ENCODE results near the gene MMP8. TPM values are rescaled to one million over a fixed set of nuclear protein-coding genes. Genes with fewer than 3 reads are reported as not detected.

MMP8 gene
- total RNA-seq, 1 experiment from 2014 or later, result not detected

DNA sequence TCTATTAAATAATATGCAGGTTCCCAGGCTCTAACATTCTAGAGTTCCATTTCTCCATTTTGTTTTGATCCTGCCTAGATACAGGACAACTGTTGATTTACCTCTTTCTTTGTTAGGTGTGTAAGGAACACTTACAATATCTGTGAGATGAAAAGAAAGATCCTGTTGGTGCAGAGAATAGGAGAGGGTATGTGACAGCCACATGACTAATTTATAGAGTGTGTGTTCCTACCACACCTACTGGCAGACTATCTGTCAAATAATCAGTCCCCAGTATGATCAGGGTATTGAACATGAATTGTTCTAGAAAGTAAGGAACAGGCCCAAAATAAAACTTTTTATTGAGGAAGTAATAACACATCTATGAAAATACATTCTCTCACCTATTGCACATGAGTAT lies 45.4 kb upstream of the MMP8 start:
- ATAC-seq, result no peak
- no peak overlapping the region for H3K4me2 ChIP-seq (ENCODE audit: low read length)

More for the DNA sequence above, 45.4 kb upstream of the MMP8 start:
- H3K9me3 ChIP-seq (ENCODE audit: control insufficient read depth in 1 of 2, insufficient read depth in 1 of 2, low read depth in 1 of 2, low read length in 2 of 2), result no peaks in the 10 kb centered on the region
- H4K20me1 ChIP-seq (ENCODE audit: insufficient read depth), result no peaks in the 10 kb centered on the region
- H3K79me2 ChIP-seq (ENCODE audit: insufficient read depth, low read length), result no peaks in the 10 kb centered on the region
- BruUV-seq (replicated peaks), result no TSS peak
- ChIA-PET CTCF (no interaction called here), POLR2A (no interaction called here), RAD21 (ENCODE audit: low non-redundant PET in 1 of 2, low total read pairs in 2 of 2, uncharacterized antibody in 2 of 2, unreplicated experiment in 2 of 2) (no interaction called here)
- no peaks in the 10 kb centered on the region; the same call in 1 of the 2 replicates for H3K27me3 ChIP-seq (ENCODE audit: insufficient read depth, low read length)
- intact Hi-C loops (cut with micrococcal nuclease), result no loop called here
- H3K9ac ChIP-seq (ENCODE audit: low read length), result no peak overlapping the region
- TF ChIP-seq CBX3 (IDR thresholded peaks at IDR 0.05; ENCODE audit: low read depth) (no peak), YY1 (IDR thresholded peaks at IDR 0.05; ENCODE audit: extremely low read depth, insufficient replicate concordance, low read depth, low read length) (no peak), SRF (IDR thresholded peaks at IDR 0.05; ENCODE audit: low read depth) (no peak), JUND (IDR thresholded peaks at IDR 0.05) (no peak), ZNF274 (IDR thresholded peaks at IDR 0.05; ENCODE audit: low read depth, low read length) (no peak), EGR1 (IDR thresholded peaks at IDR 0.05; ENCODE audit: low read depth) (no peak), POLR2AphosphoS5 (IDR thresholded peaks at IDR 0.05; ENCODE audit: low read depth, low read length) (no peak), ZFX (IDR thresholded peaks at IDR 0.05) (no peak), ELF1 (IDR thresholded peaks at IDR 0.05; ENCODE audit: borderline replicate concordance, low read depth) (no peak), RAD21 (IDR thresholded peaks at IDR 0.05; ENCODE audit: low read depth) (no peak), FOSL1 (IDR thresholded peaks at IDR 0.05; ENCODE audit: low read depth) (no peak), CEBPB (IDR thresholded peaks at IDR 0.05; ENCODE audit: low read depth) (no peak), SIN3A (IDR thresholded peaks at IDR 0.05; ENCODE audit: low read depth) (no peak), SP1 (IDR thresholded peaks at IDR 0.05; ENCODE audit: low read depth) (no peak), POLR2A (IDR thresholded peaks at IDR 0.05; ENCODE audit: borderline replicate concordance, extremely low read depth, insufficient read depth, insufficient read length) (no peak), TCF7L2 (IDR thresholded peaks at IDR 0.05; ENCODE audit: borderline replicate concordance, extremely low read depth, insufficient read depth, insufficient read length) (no peak)
- TF ChIP-seq, protein P1, sequence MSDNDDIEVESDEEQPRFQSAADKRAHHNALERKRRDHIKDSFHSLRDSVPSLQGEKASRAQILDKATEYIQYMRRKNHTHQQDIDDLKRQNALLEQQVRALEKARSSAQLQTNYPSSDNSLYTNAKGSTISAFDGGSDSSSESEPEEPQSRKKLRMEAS (IDR thresholded peaks at IDR 0.05), result no peak
- TF ChIP-seq, protein P2, sequence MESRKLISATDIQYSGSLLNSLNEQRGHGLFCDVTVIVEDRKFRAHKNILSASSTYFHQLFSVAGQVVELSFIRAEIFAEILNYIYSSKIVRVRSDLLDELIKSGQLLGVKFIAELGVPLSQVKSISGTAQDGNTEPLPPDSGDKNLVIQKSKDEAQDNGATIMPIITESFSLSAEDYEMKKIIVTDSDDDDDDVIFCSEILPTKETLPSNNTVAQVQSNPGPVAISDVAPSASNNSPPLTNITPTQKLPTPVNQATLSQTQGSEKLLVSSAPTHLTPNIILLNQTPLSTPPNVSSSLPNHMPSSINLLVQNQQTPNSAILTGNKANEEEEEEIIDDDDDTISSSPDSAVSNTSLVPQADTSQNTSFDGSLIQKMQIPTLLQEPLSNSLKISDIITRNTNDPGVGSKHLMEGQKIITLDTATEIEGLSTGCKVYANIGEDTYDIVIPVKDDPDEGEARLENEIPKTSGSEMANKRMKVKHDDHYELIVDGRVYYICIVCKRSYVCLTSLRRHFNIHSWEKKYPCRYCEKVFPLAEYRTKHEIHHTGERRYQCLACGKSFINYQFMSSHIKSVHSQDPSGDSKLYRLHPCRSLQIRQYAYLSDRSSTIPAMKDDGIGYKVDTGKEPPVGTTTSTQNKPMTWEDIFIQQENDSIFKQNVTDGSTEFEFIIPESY (IDR thresholded peaks at IDR 0.05; ENCODE audit: extremely low read depth, insufficient replicate concordance, low read length), result no peak
- TF ChIP-seq, protein P3, sequence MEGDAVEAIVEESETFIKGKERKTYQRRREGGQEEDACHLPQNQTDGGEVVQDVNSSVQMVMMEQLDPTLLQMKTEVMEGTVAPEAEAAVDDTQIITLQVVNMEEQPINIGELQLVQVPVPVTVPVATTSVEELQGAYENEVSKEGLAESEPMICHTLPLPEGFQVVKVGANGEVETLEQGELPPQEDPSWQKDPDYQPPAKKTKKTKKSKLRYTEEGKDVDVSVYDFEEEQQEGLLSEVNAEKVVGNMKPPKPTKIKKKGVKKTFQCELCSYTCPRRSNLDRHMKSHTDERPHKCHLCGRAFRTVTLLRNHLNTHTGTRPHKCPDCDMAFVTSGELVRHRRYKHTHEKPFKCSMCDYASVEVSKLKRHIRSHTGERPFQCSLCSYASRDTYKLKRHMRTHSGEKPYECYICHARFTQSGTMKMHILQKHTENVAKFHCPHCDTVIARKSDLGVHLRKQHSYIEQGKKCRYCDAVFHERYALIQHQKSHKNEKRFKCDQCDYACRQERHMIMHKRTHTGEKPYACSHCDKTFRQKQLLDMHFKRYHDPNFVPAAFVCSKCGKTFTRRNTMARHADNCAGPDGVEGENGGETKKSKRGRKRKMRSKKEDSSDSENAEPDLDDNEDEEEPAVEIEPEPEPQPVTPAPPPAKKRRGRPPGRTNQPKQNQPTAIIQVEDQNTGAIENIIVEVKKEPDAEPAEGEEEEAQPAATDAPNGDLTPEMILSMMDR (IDR thresholded peaks at IDR 0.05 in 2 of 3, conservative IDR thresholded peaks at IDR 0.05 in 1 of 3; ENCODE audit: borderline replicate concordance in 1 of 3, insufficient read depth in 1 of 3, low read depth in 2 of 3, low read length in 2 of 3), result no peak
- TF ChIP-seq, protein P4, sequence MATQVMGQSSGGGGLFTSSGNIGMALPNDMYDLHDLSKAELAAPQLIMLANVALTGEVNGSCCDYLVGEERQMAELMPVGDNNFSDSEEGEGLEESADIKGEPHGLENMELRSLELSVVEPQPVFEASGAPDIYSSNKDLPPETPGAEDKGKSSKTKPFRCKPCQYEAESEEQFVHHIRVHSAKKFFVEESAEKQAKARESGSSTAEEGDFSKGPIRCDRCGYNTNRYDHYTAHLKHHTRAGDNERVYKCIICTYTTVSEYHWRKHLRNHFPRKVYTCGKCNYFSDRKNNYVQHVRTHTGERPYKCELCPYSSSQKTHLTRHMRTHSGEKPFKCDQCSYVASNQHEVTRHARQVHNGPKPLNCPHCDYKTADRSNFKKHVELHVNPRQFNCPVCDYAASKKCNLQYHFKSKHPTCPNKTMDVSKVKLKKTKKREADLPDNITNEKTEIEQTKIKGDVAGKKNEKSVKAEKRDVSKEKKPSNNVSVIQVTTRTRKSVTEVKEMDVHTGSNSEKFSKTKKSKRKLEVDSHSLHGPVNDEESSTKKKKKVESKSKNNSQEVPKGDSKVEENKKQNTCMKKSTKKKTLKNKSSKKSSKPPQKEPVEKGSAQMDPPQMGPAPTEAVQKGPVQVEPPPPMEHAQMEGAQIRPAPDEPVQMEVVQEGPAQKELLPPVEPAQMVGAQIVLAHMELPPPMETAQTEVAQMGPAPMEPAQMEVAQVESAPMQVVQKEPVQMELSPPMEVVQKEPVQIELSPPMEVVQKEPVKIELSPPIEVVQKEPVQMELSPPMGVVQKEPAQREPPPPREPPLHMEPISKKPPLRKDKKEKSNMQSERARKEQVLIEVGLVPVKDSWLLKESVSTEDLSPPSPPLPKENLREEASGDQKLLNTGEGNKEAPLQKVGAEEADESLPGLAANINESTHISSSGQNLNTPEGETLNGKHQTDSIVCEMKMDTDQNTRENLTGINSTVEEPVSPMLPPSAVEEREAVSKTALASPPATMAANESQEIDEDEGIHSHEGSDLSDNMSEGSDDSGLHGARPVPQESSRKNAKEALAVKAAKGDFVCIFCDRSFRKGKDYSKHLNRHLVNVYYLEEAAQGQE (IDR thresholded peaks at IDR 0.05; ENCODE audit: low read depth), result no peak
- DNase-seq (ENCODE audit: low read depth, low spot score), result no peak
- no peak overlapping the region for H2AFZ ChIP-seq (ENCODE audit: low read depth, low read length, poor library complexity, severe bottlenecking)
- no peaks in the 10 kb centered on the region for H3K9me2 ChIP-seq (ENCODE audit: insufficient read depth)
- no peak overlapping the region for H3K27ac ChIP-seq (ENCODE audit: low read depth, low read length)
- no peak overlapping the region for H3K4me3 ChIP-seq (replicated peaks in 1 of 2; ENCODE audit: low read depth in 1 of 2, low read length in 2 of 2)
- H3K36me3 ChIP-seq (ENCODE audit: control insufficient read depth in 1 of 2, insufficient read depth in 2 of 2, low read length in 2 of 2), result no peaks in the 10 kb centered on the region
- no peaks in the 10 kb centered on the region for H3K4me1 ChIP-seq (ENCODE audit: control insufficient read depth in 1 of 2, insufficient read depth in 2 of 2, low read length in 2 of 2)

All from HCT116 (cell line).